ENCODE results near the gene CD101. TPM values are rescaled to one million over a fixed set of nuclear protein-coding genes. Genes with fewer than 3 reads are reported as not detected.

Gene CD101
- total RNA-seq, 1 donor from 2014 or later: 0.10 TPM

GRCh38 chr1:117000142-117000541, 1.4 kb upstream of the CD101 start:
- peaks cover 10% of the 10 kb centered on the region for H3K4me1 Mint-ChIP-seq (ENCODE audit: unreplicated experiment)
- no peak for TF ChIP-seq CTCF (IDR thresholded peaks at IDR 0.05; ENCODE audit: unreplicated experiment)
- no peak for DNase-seq (ENCODE audit: low spot score)
- H3K4me3 Mint-ChIP-seq (ENCODE audit: unreplicated experiment): no peak overlapping the region
- H3K27me3 Mint-ChIP-seq (ENCODE audit: unreplicated experiment): no peaks in the 10 kb centered on the region
- no peak overlapping the region for H3K27ac Mint-ChIP-seq (ENCODE audit: unreplicated experiment)
- no peaks in the 10 kb centered on the region for H3K36me3 Mint-ChIP-seq (ENCODE audit: low read depth, unreplicated experiment)
- peaks cover 5% of the 10 kb centered on the region for H3K9me3 Mint-ChIP-seq (ENCODE audit: unreplicated experiment)

- Mint-ChIP-seq H3K4me3 (ENCODE audit: unreplicated experiment) (no peak overlapping the region), H3K27ac (ENCODE audit: unreplicated experiment) (no peak overlapping the region), H3K27me3 (ENCODE audit: unreplicated experiment) (no peaks in the 10 kb centered on the region), H3K36me3 (ENCODE audit: low read depth, unreplicated experiment) (no peaks in the 10 kb centered on the region), H3K4me1 (ENCODE audit: unreplicated experiment) (peaks cover 5% of the 10 kb centered on the region), H3K9me3 (ENCODE audit: unreplicated experiment) (no peaks in the 10 kb centered on the region)
- DNase-seq (ENCODE audit: low spot score): no peak
- TF ChIP-seq CTCF (IDR thresholded peaks at IDR 0.05; ENCODE audit: unreplicated experiment): no peak
These were observed 1.8 kb downstream of the CD101 start for GRCh38 chr1:117003223-117003875.

- H3K4me3 Mint-ChIP-seq (ENCODE audit: unreplicated experiment): no peak overlapping the region
- no peaks in the 10 kb centered on the region for H3K36me3 Mint-ChIP-seq (ENCODE audit: low read depth, unreplicated experiment)
- no peak for TF ChIP-seq CTCF (IDR thresholded peaks at IDR 0.05; ENCODE audit: unreplicated experiment)
- no peaks in the 10 kb centered on the region for H3K9me3 Mint-ChIP-seq (ENCODE audit: unreplicated experiment)
- no peak for DNase-seq (ENCODE audit: low spot score)
- H3K4me1 Mint-ChIP-seq (ENCODE audit: unreplicated experiment): peaks cover 5% of the 10 kb centered on the region
- no peak overlapping the region for H3K27ac Mint-ChIP-seq (ENCODE audit: unreplicated experiment)
- no peaks in the 10 kb centered on the region for H3K27me3 Mint-ChIP-seq (ENCODE audit: unreplicated experiment)
These were observed 6.1 kb downstream of the CD101 start for GRCh38 chr1:117007719-117008013.

DNA sequence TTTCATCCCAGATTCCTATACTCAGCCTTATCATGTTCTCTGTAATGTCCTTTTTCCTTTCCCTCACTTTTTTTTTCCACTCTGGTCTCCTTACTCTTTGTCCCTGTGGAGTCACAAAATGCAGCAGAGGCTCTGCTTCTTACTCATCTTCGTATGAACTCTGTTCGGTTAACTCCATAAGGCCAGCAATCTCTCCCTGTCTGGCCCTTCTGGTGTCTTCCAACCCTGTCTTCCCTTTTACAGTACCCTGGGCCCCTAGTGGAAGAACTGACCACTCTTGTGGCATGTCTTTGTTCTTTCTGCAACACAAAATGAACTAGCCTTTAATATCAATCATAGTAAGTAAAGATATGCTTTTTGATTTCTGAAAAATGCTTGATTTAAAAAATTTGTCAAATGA, 7.1 kb downstream of the CD101 start:
- Mint-ChIP-seq H3K36me3 (ENCODE audit: low read depth, unreplicated experiment) (no peaks in the 10 kb centered on the region), H3K4me3 (ENCODE audit: unreplicated experiment) (no peak overlapping the region), H3K4me1 (ENCODE audit: unreplicated experiment) (peaks cover 5% of the 10 kb centered on the region), H3K27me3 (ENCODE audit: unreplicated experiment) (no peaks in the 10 kb centered on the region), H3K27ac (ENCODE audit: unreplicated experiment) (no peak overlapping the region), H3K9me3 (ENCODE audit: unreplicated experiment) (no peaks in the 10 kb centered on the region)
- DNase-seq (ENCODE audit: low spot score): no peak
- TF ChIP-seq CTCF (IDR thresholded peaks at IDR 0.05; ENCODE audit: unreplicated experiment): no peak

DNA sequence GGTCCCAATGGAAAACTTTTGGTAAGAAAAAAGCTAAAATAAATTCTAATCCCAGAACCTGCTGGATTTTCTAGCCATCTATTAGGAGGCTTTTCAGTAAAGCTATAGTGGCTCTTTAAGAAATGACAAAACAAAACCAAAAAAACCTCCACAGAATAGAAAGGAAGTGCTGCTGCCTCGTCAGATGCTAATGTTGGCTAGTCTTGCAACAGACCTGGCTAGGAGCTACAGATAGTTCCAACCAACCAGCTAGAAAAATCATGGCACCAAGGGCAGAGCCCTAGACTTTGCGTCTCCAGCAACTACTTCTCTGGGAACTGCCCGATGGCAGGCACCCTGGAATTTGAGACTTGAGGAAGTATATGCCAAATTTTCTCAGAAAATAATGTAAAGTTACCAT, 7.6 kb downstream of the CD101 start:
- Mint-ChIP-seq H3K9me3 (ENCODE audit: unreplicated experiment) (no peaks in the 10 kb centered on the region), H3K4me3 (ENCODE audit: unreplicated experiment) (no peak overlapping the region), H3K27ac (ENCODE audit: unreplicated experiment) (no peak overlapping the region), H3K27me3 (ENCODE audit: unreplicated experiment) (no peaks in the 10 kb centered on the region), H3K36me3 (ENCODE audit: low read depth, unreplicated experiment) (no peaks in the 10 kb centered on the region), H3K4me1 (ENCODE audit: unreplicated experiment) (peaks cover 5% of the 10 kb centered on the region)
- TF ChIP-seq CTCF (IDR thresholded peaks at IDR 0.05; ENCODE audit: unreplicated experiment): no peak
- no peak for DNase-seq (ENCODE audit: low spot score)

Measured in endothelial cell (in vitro differentiated cells).